NCI-H524 (cell line): ENCODE results near the gene APBA2.

Source experiments
- DNase-seq, 2 experiments: peaks; one replicate each; lab custom pipeline; 2025; lab: John Stamatoyannopoulos, UW

APBA2 gene

GRCh38 chr15:29058903-29059539, 173.2 kb downstream of the APBA2 start:
- no peak for DNase-seq

- no peak for DNase-seq
Measured at GRCh38 chr15:29059871-29060640, 174.3 kb downstream of the APBA2 start.

- no peak for DNase-seq
Measured at GRCh38 chr15:29061746-29062145, 176.0 kb downstream of the APBA2 start.

GRCh38 chr15:29062179-29062591, 176.4 kb downstream of the APBA2 start:
- no peak for DNase-seq

GRCh38 chr15:29062626-29063025, 176.9 kb downstream of the APBA2 start:
- no peak for DNase-seq

- no peak for DNase-seq
Measured at GRCh38 chr15:29063646-29064045, 177.9 kb downstream of the APBA2 start.

- no peak for DNase-seq
Measured at GRCh38 chr15:29064290-29064689, 178.5 kb downstream of the APBA2 start.

GRCh38 chr15:29064731-29065130, 179.0 kb downstream of the APBA2 start:
- DNase-seq = no peak

- DNase-seq = no peak
Measured at GRCh38 chr15:29065571-29065970, 179.8 kb downstream of the APBA2 start.

- no peak for DNase-seq
Measured at GRCh38 chr15:29066310-29066709, 180.5 kb downstream of the APBA2 start.

GRCh38 chr15:29066838-29067237, 181.1 kb downstream of the APBA2 start:
- DNase-seq = peak; percentile 58 to 69

GRCh38 chr15:29067949-29068348, 182.2 kb downstream of the APBA2 start:
- no peak for DNase-seq

GRCh38 chr15:29070471-29071231, 184.9 kb downstream of the APBA2 start:
- DNase-seq = peak in 1 of 2 experiments; percentile 34

- peak; percentile 88 to 94 for DNase-seq
Measured at GRCh38 chr15:29071232-29071881, 185.6 kb downstream of the APBA2 start.

GRCh38 chr15:29071882-29072273, 186.1 kb downstream of the APBA2 start:
- DNase-seq = peak in 1 of 2 experiments; percentile 59

GRCh38 chr15:29072444-29072843, 186.7 kb downstream of the APBA2 start:
- no peak for DNase-seq

GRCh38 chr15:29074045-29074444, 188.3 kb downstream of the APBA2 start:
- no peak for DNase-seq

- no peak for DNase-seq
Measured at GRCh38 chr15:29078541-29078940, 192.8 kb downstream of the APBA2 start.

GRCh38 chr15:29079479-29079878, 193.7 kb downstream of the APBA2 start:
- no peak for DNase-seq

- DNase-seq = no peak
Measured at GRCh38 chr15:29081781-29082180, 196.0 kb downstream of the APBA2 start.

- no peak for DNase-seq
Measured at GRCh38 chr15:29083161-29083560, 197.4 kb downstream of the APBA2 start.

- no peak for DNase-seq
Measured at GRCh38 chr15:29083858-29084257, 198.1 kb downstream of the APBA2 start.
